ENCODE results near the gene MAPT.

Gene MAPT

DNA sequence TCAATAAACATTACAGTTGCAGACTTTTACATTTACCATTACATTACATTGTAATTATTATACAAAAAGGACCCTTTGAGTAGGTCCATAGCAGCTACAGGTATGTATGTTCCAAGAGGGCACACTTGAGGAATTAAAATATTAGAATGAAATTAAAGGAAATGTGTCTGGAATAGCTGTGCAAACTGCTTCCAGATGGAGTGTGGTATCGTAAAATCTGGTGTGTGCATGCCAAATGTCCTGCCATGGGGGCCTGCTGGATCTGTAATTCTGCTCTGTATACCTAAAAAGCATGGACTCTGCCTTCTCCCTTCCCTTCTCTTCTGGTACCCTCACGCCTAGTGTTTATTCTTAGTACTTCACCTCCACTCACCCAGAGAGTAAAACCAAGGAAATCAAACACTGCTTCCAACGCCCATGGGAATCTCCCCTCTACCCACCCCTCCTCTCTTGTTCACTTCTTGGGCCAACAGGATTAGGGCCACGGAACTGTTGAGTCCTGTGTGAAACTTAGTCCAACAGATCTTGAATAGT is 143.4 kb downstream of the MAPT start:
- no peak for DNase-seq

- DNase-seq = no peak
Measured at GRCh38 chr17:46038414-46038813, 144.1 kb downstream of the MAPT start.

GRCh38 chr17:46038937-46039336 is 144.6 kb downstream of the MAPT start:
- DNase-seq = no peak

- no peak for DNase-seq
Measured at GRCh38 chr17:46039592-46040186, 145.3 kb downstream of the MAPT start.

GRCh38 chr17:46042246-46042645 is 147.9 kb downstream of the MAPT start:
- no peak for DNase-seq

GRCh38 chr17:46042925-46043324 is 148.6 kb downstream of the MAPT start:
- no peak for DNase-seq

DNA sequence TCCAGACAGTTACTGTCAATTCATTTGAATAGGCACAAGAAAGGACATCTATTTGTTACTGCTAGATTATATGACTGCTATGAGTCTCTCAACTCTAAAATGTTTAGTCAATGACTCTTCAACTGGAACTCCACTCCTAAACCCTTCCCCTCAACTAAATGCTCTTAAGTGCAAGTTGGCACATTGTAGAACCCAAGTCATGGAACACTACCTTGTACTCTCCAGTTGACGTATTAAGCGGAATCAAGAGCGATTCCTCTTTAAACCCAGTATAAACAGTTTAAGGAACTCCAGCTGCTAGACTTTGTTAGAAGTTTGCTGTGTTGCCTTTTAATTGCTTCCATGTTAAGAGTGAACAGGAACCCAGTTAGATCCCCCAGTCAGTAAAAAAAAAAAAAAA is 149.3 kb downstream of the MAPT start:
- DNase-seq = no peak

- peak; percentile 81 for DNase-seq
Measured at GRCh38 chr17:46044286-46044928, 150.1 kb downstream of the MAPT start.

DNA sequence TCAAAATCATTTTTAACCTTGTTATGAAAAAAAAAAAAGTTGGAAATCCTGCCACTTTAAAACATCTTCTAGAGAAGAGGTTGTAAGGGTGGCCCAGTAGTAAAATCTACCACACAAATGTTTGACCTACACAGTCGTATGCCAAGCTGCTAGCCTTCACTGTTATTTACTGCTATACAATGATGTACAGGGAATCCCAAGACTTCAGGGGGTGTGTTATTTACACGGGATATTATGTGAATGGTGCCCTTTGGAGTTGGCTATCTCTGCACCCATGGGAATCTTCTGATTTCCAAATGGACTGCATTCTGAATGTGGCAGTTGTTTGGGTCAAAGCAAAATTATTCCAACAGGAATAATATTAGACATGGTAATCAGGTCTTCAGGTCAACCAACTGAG is 150.6 kb downstream of the MAPT start:
- no peak for DNase-seq

DNA sequence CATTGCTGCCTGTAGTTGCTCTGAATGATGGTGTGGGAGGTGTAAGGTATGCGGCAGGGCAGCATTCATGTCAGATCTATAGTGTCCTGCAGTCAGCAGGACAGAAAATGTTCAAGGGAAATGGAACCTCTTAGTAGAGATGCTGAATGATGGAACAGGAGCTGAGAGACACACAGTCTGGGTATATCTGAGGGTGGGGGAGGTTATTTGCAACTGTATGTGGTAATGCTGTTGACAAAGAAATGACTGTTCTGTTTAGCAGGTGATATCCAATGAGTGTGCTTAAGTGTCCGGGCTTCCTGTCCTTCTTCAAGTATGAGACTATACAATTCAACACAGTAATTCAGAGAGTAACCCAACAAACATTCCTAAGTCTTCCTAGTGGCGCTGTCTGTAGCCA is 151.3 kb downstream of the MAPT start:
- DNase-seq = no peak

- DNase-seq = peak; percentile 68
Measured at GRCh38 chr17:46046957-46047356, 152.6 kb downstream of the MAPT start.

DNA sequence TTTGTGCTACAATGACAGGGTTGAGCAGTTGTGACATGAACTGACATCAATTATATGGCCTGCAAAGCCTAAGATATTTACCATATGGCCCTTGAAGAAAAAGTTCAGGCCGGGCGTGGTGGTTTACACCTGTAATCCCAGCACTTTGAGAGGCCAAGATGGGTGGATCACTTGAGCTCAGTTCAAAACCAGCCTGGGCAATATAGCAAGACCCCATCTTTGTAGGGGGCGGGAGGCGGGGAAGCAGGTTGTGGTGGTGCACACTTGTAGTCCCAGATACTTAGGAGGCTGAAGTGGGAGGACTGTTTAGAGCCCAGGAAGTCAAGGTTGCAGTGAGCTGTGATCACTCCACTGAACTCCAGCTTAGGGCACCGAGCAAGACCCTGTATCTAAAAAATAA is 153.0 kb downstream of the MAPT start:
- DNase-seq = peak; percentile 68

DNA sequence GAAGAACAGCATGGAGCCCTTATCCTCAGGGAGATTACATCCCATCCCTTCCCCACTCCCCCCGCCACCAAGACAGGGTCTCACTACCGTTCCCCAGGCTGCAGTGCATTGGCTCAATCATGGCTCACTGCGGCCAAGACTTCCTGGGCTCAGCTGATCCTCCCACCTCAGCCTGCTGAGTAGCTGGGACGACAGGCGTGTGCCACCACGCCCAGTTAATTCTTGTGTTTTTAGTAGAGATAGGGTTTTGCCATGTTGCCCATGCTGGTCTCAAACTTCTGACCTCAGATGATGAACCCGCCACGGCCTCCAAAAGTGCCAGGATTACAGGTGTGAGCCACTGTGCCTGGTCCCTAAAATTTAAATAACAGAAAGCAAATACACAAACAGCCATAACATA is 153.5 kb downstream of the MAPT start:
- no peak for DNase-seq

- no peak for DNase-seq
Measured at GRCh38 chr17:46049656-46050055, 155.3 kb downstream of the MAPT start.

GRCh38 chr17:46053911-46054534 is 159.7 kb downstream of the MAPT start:
- no peak for DNase-seq

- peak; percentile 20 for DNase-seq
Measured at GRCh38 chr17:46056800-46057304, 162.5 kb downstream of the MAPT start.

DNA sequence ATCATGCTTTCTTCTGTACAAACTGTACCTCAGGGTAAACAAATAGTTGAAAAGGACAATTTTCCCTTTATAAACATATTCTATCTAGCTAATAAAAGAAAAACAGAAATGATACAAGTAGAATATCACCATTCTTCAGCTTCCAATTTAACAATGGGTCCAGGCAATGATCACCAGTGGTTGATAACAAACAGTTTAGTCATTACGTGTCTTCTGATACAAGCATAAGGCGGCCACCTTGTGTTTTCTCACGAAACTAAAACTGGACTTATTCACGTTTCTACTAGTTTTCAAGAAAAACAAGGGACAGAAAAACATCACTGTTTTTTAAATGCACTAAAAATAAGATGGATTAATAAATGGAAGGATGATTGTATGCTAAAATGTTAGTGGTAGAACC is 163.0 kb downstream of the MAPT start:
- DNase-seq = no peak

GRCh38 chr17:46059486-46059885 is 165.1 kb downstream of the MAPT start:
- no peak for DNase-seq

DNA sequence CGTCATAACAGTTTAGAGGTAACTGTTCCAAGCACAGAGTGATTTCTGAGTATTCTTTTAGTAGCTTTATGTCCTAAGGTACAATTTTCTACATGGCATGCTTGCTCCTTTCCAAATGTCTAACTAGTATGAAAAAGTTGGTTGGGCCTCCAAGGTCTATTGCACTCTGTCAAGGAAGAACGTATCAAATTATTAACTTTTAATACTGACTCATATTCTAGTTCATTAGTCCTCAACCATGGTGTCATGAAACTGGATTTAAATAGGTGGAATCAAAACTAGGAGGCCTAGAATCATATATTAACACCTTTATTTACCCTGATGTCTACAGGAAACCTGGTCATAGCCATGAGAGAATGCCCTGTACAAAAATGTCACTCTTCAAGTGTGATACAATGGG is 166.1 kb downstream of the MAPT start:
- DNase-seq = no peak

DNA sequence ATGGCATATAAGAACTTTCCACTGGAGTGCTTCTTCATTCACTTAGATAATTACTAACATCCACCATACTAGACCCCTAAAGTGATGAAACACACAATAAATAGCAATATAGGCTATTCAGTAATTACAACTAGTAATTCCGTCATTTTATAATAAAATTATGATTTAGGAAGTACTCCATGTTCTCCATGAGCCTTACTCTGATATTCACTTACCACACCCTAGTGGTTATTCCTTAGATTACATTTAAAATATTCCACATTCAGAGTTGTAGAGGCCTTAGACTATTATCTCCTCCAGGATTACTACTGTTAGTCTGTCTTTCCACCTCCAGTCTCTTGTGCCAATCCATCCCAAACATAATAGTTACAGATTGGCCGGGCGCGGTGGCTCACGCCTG is 167.1 kb downstream of the MAPT start:
- peak; percentile 37 for DNase-seq

DNA sequence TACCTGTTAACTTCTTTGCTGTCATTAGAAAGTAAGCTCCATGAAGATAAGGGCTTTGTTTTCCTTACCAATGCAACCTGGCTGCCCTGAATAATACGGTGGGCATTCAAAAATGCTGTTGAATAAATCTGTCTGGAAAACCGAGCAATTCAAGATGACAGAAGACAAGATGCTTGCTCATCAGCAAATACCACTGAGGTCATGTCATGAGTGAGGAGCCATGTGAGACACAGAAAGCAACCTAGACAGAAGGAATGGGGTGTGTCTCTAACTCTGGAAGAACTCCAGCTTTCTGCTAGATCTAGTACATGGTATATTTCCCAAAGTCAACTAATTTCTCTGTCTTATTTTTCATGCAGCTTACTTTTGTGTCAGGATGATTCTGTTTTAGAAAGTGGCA is 168.9 kb downstream of the MAPT start:
- DNase-seq = no peak

- no peak for DNase-seq
Measured at GRCh38 chr17:46064460-46064859, 170.1 kb downstream of the MAPT start.

- DNase-seq = peak; percentile 27
Measured at GRCh38 chr17:46071796-46072195, 177.4 kb downstream of the MAPT start.

DNA sequence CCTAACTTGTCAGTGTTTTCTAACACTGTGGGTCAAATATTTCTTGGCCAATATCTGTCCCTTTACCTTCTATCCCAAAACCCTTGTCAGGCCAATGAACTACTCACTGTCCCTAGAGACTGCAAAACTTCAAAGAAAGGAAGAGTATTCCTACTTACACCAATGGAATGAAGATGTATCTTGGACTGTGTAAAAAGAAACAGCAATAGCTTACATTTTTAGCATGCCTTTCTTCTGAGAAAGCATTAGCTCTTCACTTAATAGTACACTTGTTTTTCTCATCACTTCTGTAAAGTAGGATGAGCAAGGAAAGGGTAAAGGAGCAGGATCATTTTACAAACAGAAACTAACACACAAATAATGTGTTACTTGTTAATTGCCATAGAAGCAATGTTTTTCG is 178.6 kb downstream of the MAPT start:
- no peak for DNase-seq

All from NCI-H69 (cell line).